CD4-positive, alpha-beta T cell treated with Interleukin-12 subunit alpha and Interleukin-12 subunit beta, for 1 hour (primary cell): ENCODE results near the gene PSMC3IP.
A peak's percentile ranks its signal among the peaks of the same experiment; 100 is the strongest.

Experiments
- DNase-seq: peaks from one replicate; pipeline ENCODE4 v3.0.0-alpha.2; 2020

PSMC3IP gene

DNA sequence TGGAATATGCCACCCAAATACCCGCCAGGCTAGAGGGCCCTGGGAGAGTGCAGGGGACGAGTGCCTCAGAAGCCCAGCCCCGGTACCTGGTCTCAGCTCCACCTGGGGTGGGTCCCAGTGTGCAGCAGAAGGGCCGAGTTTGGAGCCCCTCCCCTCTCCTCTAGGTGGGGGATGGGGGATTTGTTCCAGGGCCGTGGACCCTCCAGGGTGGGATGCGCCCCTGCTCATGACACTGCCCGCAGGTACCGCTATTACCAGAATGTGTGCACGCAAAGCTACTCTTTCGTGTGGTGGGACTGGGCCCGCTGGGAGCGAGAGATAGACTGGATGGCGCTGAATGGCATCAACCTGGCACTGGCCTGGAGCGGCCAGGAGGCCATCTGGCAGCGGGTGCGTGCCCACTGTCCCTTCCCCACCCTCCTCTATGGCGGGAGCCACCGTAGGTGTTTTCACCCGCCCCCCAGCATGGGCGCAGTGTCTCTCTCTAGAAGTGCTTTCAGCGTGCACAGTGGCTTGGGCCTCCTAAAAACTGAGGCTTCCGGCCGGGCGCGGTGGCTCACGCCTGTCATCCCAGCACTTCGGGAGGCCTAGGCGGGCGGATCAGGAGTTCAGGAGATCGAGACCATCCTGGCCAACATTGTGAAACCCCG is 40.2 kb downstream of the PSMC3IP start:
- DNase-seq = no peak

DNA sequence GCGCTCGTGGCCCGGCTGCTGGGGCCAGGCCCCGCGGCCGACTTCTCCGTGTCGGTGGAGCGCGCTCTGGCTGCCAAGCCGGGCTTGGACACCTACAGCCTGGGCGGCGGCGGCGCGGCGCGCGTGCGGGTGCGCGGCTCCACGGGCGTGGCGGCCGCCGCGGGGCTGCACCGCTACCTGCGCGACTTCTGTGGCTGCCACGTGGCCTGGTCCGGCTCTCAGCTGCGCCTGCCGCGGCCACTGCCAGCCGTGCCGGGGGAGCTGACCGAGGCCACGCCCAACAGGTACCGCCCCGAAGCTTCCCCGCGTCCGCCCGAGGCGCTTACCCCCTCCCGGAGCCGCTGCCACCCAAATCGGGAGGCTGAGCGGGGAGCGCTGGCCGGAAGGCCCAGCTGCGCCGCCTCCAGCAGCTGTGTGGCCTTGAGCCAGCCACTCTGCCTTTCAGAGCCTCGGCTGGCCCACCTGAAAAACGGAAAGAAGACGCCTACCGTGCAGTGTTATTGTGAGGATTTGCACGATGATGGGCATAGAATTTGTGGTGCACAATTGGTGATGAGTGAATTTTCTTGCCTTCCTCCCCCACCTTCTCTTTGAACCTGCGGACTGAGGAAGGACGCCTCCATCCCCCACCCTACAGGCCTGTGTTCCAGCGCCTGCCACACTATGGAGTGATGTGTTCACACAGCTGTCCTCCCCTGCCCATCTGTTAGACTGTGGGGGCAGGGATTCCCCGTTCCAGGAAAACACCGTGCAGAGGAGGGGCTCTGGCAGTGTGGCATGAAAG is 41.0 kb downstream of the PSMC3IP start:
- DNase-seq = peak; percentile 71

DNA sequence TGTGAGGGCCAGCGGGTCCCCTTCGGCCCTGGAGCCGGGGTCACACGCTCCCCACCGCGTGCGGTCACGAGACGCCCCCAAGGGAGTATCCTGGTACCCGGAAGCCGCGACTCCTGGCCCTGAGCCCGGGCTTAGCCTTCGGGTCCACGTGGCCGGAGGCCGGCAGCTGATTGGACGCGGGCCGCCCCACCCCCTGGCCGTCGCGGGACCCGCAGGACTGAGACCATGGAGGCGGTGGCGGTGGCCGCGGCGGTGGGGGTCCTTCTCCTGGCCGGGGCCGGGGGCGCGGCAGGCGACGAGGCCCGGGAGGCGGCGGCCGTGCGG is 41.5 kb downstream of the PSMC3IP start, which contains the start of gene NAGLU:
Gene NAGLU (plus strand): TSS at position 194 of the 324 bp plus-strand sequence. CDS start 32 bp downstream, at position 226.
- peak; percentile 80 for DNase-seq

DNA sequence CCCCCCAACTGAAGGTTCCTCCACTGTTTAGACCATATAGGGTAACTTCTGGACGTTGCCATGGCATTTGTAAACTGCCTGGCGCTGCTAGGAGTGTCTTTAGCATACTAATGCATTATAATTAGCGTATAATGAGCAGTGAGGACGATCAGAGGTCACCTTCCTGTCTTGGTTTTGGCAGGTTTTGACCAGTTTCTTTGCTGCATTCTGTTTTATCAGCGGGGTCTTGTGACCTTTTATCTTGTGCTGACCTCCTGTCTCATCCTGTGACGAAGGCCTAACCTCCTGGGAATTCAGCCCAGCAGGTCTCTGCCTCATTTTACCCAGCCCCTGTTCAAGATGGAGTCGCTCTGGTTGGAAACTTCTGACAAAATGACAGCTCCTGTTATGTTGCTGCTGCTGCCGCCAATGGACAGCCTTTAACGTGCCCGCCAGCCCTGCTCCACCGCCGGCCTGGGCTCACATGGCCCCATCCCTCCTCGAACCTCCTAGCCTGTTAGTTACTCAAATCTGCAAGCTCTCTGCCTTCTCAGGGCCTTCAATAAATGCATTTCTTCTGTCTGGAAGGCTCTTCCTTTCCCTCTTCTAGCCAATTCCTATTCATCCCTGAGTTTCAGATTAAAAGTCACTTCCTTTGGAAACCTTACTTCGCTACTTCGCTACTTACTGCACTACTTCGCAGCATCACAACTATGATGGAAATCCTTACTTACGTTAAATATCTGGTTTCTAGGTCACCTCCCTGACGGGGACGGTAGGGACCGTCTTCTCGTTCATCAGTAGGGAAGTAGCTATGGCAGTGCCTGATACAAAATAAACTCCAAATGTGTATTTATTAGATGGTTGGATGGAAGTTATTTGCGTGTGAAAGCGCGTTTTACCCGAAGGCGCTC is 42.1 kb downstream of the PSMC3IP start:
- no peak for DNase-seq

DNA sequence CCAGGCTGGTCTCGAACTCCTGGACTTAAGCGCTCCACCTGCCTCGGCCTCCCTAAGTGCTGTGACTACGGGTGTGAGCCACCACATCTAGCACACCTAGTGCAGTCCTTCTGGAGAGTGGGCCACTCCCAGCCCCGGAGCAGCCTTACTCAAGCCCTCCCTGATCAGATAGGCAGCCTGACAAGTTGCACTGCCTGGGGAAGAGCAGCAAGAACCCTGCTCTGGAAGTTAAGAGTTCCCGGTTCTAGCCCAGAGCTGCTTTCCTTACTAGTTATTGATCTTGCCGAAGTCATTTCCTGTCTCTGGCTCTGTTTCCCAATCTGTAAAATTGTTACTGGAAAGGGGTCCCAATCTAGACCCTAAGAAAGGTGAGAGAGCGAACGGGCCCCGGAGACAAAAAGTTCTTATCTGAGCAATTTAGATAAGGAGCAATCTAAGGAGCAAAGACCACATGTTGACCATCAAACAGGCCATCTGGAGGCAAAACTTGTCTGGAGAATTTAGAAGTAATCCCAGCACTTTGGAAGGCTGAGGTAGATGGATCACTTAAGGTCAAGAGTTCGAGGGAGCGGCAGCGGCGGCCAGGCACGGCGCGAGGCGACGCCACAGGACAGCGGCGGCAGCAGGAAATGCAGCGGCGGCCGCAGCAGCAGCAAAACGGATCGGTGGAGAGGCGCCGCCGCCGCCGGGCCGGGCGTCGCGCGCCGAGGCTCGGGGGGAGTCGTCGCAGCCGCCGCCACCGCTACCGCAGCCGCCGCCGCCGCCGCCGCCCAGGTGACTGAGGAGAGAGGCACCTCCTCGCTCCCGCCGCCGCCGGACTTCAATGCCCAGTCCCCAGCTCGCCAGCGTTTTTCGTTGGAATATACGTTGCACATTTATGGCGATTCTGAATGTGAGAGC is 45.8 kb downstream of the PSMC3IP start:
- peak; percentile 64 for DNase-seq

DNA sequence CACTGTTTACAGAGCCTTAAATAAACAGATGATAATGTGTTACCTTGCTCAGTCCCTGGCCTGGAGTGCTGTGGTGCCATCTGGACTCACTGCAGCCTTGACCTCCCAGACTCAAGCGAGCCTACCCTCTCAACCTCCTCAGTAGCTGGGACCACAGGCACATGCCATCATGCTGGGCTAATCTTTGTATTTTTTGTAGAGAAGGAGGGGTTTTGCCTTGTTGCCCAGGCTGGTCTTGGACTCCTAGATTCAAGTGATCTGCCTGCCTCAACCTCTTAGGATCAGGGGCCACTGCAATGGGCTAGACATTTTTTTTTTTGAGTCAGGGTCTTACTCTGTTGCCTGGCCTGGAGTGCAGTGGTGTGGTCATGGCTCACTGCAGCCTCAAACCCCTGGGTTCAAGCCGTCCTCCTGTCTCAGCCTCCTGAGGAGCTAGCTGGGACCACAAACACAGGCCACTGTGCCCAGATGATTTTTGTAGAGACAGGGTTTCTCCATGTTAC is 46.5 kb downstream of the PSMC3IP start:
- DNase-seq = no peak

DNA sequence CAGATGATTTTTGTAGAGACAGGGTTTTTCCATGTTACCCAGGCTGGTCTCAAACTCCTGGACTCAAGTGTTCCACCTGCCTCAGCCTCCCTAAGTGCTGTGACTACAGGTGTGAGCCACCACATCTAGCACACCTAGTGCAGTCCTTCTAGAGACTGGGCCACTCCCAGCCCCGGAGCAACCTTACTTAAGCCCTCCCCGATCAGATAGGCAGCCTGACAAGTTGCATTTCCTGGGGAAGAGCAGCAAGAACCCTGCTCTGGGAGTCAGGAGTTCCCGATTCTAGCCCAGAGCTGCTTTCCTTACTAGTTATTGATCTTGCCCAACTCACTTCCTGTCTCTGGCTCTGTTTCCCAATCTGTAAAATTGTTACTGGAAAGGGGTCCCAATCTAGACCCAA is 48.5 kb downstream of the PSMC3IP start:
- no peak for DNase-seq

DNA sequence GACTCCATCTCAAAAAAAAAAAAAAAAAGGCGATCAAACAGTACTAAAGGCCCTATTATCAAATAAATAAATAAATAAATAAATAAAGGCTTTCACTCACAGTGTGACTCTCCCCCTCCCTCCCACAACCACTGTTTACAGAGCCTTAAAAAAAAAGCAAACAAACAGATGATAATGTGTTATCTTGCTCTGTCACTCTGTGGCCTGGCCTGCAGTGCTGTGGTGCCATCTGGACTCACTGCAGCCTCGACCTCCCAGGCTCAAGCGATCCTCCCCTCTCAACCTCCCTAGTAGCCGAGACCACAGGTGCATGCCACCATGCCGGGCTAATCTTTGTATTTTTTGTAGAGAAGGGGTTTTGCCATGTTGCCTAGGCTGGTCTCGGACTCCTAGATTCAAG is 49.6 kb downstream of the PSMC3IP start:
- DNase-seq = no peak

DNA sequence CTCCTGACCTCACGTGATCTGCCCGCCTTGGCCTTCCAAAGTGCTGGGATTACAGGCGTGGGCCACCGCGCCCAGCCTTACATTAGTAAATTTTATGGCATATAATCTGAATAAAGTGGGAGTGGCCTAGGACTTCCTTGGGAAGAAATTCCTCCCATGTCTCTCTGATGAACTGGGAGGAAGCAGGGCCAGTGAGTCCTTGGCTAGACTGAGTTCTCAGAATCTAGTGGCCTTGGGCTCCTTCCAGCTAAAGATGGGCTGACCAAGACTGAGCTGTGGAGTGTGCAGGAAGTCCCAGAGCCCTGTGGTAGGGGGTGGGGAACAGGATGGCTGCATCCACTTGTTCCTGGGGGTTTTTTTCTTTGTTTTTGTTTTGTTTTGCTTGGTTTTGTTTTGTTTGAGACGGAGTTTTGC is 51.5 kb downstream of the PSMC3IP start:
- DNase-seq = no peak

DNA sequence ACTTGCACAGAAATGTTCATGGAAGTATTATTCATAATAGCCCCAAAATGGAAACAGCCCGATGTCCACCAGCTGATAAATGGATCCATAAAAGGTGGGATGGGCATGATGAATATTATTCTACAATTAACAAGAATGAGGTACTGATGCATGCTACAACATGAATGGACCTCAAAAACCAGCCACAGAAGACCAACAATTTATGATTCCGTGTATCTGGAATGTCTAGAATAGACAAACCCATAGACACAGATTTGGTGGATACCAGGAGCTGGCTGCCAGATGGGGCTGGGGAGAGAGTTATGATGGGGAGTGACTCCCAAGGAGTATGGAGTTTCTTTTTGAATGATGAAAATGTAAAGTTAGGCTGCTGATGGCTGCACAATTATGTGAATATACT is 52.3 kb downstream of the PSMC3IP start:
- DNase-seq = no peak

DNA sequence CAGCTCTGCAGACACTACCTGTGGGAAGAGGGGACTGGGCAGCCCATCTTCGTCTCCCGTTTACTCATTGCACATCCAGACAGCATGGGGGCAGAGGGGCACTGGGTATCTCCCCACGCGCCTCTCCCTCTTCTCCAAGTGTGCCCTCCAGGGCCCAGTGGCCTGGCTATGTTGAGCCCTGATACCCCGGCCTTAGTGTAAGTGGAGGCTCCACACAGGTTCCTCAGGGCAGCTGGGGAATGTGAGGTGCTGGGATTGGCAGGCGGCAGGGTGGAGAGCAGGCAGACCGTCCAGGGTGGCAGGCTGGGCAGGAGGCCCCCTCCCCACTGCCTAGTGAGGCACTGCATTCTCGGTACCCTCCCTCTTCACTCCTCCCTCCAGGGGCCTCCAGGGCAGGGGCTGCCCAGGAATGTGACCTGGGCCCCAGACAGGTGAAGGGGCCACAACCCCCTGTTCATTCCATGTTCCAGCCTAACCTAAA is 54.7 kb downstream of the PSMC3IP start:
- no peak for DNase-seq
